HG03280 (cell line): ENCODE data around the gene IAPP.
"Not testable (repeated sequence)": the region's sequence is repeated elsewhere in the genome, so short reads cannot be mapped to it uniquely, and the experiment has no call there.

Experiments used
- ATAC-seq: cut with Tn5 transposase; IDR thresholded peaks from one replicate; pipeline ENCODE4 v1.9.1; 2021; ENCODE audit warnings: mild to moderate bottlenecking, moderate library complexity; ENCODE audit not compliant: unreplicated experiment

The IAPP gene

GRCh38 chr12:21372602-21373001 is at the start of gene IAPP:
IAPP (plus strand) TSS chr12:21372902; CDS start chr12:21373352, 450 bp downstream.
- no peak for ATAC-seq

GRCh38 chr12:21323736-21324135 is 49.0 kb upstream of the IAPP start:
- no peak for ATAC-seq

- ATAC-seq = no peak
These were observed 48.2 kb upstream of the IAPP start for GRCh38 chr12:21324551-21324950.

GRCh38 chr12:21328578-21328977 is 44.1 kb upstream of the IAPP start:
- no peak for ATAC-seq

GRCh38 chr12:21330682-21331253 is 41.9 kb upstream of the IAPP start:
- ATAC-seq = no peak

GRCh38 chr12:21334771-21335325 is 37.9 kb upstream of the IAPP start, which contains the start of gene SLCO1A2:
SLCO1A2 (minus strand) TSS chr12:21334917; CDS start chr12:21334647, 270 bp downstream.
- no peak for ATAC-seq

GRCh38 chr12:21336656-21337055 is 36.0 kb upstream of the IAPP start:
- no peak for ATAC-seq

- ATAC-seq = no peak
These were observed 35.2 kb upstream of the IAPP start for GRCh38 chr12:21337453-21337852.

GRCh38 chr12:21337959-21338744 is 34.5 kb upstream of the IAPP start:
- ATAC-seq = no peak

- no peak for ATAC-seq
These were observed 32.8 kb upstream of the IAPP start for GRCh38 chr12:21339921-21340320.

GRCh38 chr12:21340403-21340802 is 32.3 kb upstream of the IAPP start:
- ATAC-seq = no peak

GRCh38 chr12:21341769-21342168 is 30.9 kb upstream of the IAPP start:
- no peak for ATAC-seq

- ATAC-seq = no peak
These were observed 29.1 kb upstream of the IAPP start for GRCh38 chr12:21343636-21344035.

GRCh38 chr12:21346542-21347205 is 26.0 kb upstream of the IAPP start:
- ATAC-seq = no peak

- ATAC-seq = no peak
These were observed 21.7 kb upstream of the IAPP start for GRCh38 chr12:21350975-21351374.

- ATAC-seq = no peak
These were observed 19.2 kb upstream of the IAPP start for GRCh38 chr12:21353487-21353886.

- ATAC-seq = no peak
These were observed 18.8 kb upstream of the IAPP start for GRCh38 chr12:21353948-21354347.

- no peak for ATAC-seq
These were observed 18.1 kb upstream of the IAPP start for GRCh38 chr12:21354641-21355040.

- not testable (repeated sequence) for ATAC-seq
These were observed 12.1 kb upstream of the IAPP start for GRCh38 chr12:21360632-21361031.

- no peak for ATAC-seq
These were observed 3.3 kb upstream of the IAPP start for GRCh38 chr12:21369141-21369980.
